ENCODE data around the gene EFCAB11.

DNA sequence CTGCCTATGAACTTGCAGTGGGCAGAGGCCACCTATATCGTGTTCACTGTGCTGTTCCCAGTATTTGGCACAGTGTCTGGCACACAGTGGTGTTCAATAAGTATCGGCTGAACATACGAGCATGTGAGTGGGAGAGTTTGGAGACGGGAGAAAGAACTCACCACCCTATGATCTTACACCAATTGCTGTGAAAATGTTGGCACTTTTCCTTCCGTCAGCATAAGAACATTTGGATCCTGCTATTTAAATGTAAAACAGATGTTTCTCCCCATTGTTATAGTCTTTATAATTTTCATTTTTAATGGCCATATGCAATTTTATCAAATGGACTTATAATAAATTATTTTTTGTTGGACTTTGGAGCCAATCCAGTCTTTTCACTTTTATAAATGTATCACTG, 144.4 kb downstream of the EFCAB11 start:
- TF ChIP-seq, protein P1, sequence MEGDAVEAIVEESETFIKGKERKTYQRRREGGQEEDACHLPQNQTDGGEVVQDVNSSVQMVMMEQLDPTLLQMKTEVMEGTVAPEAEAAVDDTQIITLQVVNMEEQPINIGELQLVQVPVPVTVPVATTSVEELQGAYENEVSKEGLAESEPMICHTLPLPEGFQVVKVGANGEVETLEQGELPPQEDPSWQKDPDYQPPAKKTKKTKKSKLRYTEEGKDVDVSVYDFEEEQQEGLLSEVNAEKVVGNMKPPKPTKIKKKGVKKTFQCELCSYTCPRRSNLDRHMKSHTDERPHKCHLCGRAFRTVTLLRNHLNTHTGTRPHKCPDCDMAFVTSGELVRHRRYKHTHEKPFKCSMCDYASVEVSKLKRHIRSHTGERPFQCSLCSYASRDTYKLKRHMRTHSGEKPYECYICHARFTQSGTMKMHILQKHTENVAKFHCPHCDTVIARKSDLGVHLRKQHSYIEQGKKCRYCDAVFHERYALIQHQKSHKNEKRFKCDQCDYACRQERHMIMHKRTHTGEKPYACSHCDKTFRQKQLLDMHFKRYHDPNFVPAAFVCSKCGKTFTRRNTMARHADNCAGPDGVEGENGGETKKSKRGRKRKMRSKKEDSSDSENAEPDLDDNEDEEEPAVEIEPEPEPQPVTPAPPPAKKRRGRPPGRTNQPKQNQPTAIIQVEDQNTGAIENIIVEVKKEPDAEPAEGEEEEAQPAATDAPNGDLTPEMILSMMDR (IDR thresholded peaks at IDR 0.05; ENCODE audit: low read length) = no peak
- no peak for TF ChIP-seq EZH2 (IDR thresholded peaks at IDR 0.05; ENCODE audit: borderline replicate concordance, low read length)
